PC-9 (cell line): ENCODE measurements around the gene PRXL2B.

Experiments
- EZH2 ChIP-seq: fragments of 200-600 bp; sonication (generic); IDR thresholded peaks from 2 replicates; pipeline ENCODE4 v1.8.0; 2017; ENCODE audit warnings: antibody characterized with exemption, low read depth
- TF ChIP-seq, protein P1 (sequence below): fragments of 200-600 bp; sonication (generic); conservative IDR thresholded peaks from 2 replicates; pipeline ENCODE4 v1.6.1; 2017; ENCODE audit warnings: mixed run types, antibody characterized with exemption, mild to moderate bottlenecking, moderate library complexity

DNA sequence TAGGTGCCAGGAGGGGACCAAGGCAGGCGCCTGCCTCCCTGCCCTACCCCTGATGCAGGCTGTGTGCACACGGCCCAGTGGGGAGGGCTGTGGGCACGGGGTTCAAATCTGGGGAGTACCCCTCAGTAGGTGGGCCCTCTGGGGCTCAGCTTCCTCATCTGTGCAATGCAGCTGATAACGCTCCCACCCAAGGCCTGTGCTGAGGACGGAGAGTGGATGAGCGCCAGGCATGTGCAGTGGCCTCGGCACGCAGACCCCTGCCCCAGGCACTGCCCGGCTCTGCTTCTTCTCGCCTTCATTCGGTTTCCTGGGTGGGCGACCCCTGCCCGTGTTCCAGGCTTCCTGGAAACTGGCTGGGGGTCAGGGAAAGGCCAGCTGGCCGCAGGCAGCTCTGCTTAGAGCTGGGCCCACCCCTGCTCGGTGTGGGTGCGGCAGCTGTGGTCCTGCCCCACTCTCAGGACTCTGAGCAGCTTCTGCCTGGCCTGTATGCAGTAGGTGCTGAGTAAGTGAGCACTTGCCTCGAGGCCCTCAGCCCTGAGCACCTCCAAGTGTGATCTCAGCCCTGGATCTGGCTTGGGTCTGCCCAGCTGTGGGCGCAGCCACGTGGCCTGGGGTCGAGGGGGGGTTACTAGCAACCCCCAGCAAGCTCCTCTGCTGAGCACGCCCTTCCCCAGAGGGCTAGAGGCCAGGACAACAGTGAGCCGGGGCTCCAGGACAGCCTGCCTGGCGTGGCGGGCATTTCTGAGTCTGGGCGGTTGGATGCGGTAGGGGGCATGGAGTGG, 42.3 kb upstream of the PRXL2B start:
- TF ChIP-seq, protein P1, sequence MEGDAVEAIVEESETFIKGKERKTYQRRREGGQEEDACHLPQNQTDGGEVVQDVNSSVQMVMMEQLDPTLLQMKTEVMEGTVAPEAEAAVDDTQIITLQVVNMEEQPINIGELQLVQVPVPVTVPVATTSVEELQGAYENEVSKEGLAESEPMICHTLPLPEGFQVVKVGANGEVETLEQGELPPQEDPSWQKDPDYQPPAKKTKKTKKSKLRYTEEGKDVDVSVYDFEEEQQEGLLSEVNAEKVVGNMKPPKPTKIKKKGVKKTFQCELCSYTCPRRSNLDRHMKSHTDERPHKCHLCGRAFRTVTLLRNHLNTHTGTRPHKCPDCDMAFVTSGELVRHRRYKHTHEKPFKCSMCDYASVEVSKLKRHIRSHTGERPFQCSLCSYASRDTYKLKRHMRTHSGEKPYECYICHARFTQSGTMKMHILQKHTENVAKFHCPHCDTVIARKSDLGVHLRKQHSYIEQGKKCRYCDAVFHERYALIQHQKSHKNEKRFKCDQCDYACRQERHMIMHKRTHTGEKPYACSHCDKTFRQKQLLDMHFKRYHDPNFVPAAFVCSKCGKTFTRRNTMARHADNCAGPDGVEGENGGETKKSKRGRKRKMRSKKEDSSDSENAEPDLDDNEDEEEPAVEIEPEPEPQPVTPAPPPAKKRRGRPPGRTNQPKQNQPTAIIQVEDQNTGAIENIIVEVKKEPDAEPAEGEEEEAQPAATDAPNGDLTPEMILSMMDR = no peak
- no peak for TF ChIP-seq EZH2
